SU-DHL-6 (cell line): ENCODE results near the gene LHFPL6.

ENCODE experiments used
- H2AFZ ChIP-seq: fragments of 200-600 bp; sonication (generic); 2 replicates; pipeline ENCODE4 v1.6.1; 2014; ENCODE audit warnings: low read depth, mild to moderate bottlenecking, moderate library complexity, mixed read lengths, antibody characterized with exemption, low read length; ENCODE audit not compliant: severe bottlenecking
- H3F3A ChIP-seq: fragments of 200-600 bp; shearing (Covaris generic); 2 replicates; pipeline ENCODE4 v1.6.0; 2016; ENCODE audit warnings: antibody characterized with exemption, mild to moderate bottlenecking; ENCODE audit not compliant: insufficient read depth
- H3K27ac ChIP-seq: fragments of 200-600 bp; sonication (generic); 2 replicates; pipeline ENCODE4 v1.5.1; 2016; ENCODE audit warnings: low read depth, mild to moderate bottlenecking, low read length, moderate library complexity, mixed read lengths
- H3K27me3 ChIP-seq: fragments of 200-600 bp; sonication (generic), shearing (Covaris generic); 2 replicates; pipeline ENCODE4 v1.6.0; 2014; ENCODE audit warnings: mild to moderate bottlenecking, low read length
- H3K36me3 ChIP-seq: fragments of 200-600 bp; sonication (generic); 2 replicates; pipeline ENCODE4 v1.6.1; 2014; ENCODE audit warnings: mild to moderate bottlenecking, low read length, mixed read lengths
- H3K4me2 ChIP-seq: fragments of 300-600, 200-600 bp; shearing (Covaris generic), sonication (generic); 2 replicates; pipeline ENCODE4 v1.6.0; 2014; ENCODE audit warnings: low read length, low read depth, mild to moderate bottlenecking; ENCODE audit not compliant: poor library complexity, severe bottlenecking
- H3K4me3 ChIP-seq: fragments of 200-600 bp; sonication (generic); 2 replicates; pipeline ENCODE4 v1.5.1; 2014; ENCODE audit warnings: antibody characterized with exemption, low read length, mild to moderate bottlenecking, mixed read lengths; ENCODE audit not compliant: insufficient read depth, poor library complexity, severe bottlenecking
- H3K79me2 ChIP-seq: fragments of 200-600 bp; sonication (generic); 2 replicates; pipeline ENCODE4 v1.6.1; 2014; ENCODE audit warnings: mild to moderate bottlenecking, low read length, moderate library complexity; ENCODE audit not compliant: insufficient read depth
- H3K9ac ChIP-seq: fragments of 200-600 bp; sonication (generic); 2 replicates; pipeline ENCODE4 v1.7.0; 2014; ENCODE audit warnings: mild to moderate bottlenecking, low read length
- H3K9me2 ChIP-seq: fragments of 200-600 bp; sonication (generic); replicated peaks from 2 replicates; pipeline ENCODE4 v1.6.1; 2014; ENCODE audit warnings: low read length; ENCODE audit not compliant: insufficient read depth
- H3K9me3 ChIP-seq: fragments of 200-600 bp; sonication (generic); 2 replicates; pipeline ENCODE4 v1.6.1; 2014; ENCODE audit warnings: low read length, mixed read lengths; ENCODE audit not compliant: insufficient read depth
- H4K20me1 ChIP-seq: fragments of 200-600 bp; sonication (generic); 2 replicates; pipeline ENCODE4 v1.6.1; 2014; ENCODE audit warnings: low read depth, mild to moderate bottlenecking, antibody characterized with exemption, low read length, moderate library complexity, mixed read lengths
- EZH2phosphoT487 ChIP-seq: fragments of 200-600 bp; sonication (generic), shearing (Covaris generic); conservative IDR thresholded peaks from 2 replicates; pipeline ENCODE4 v1.6.1; 2018; ENCODE audit warnings: mild to moderate bottlenecking, antibody characterized with exemption, low read length, moderate library complexity, mixed read lengths
- TF ChIP-seq, protein P1 (sequence below): fragments of 200-600 bp; sonication (generic); IDR thresholded peaks from one replicate; pipeline ENCODE4 v1.5.1; 2017; ENCODE audit warnings: antibody characterized with exemption, mild to moderate bottlenecking, low read length, moderate library complexity; ENCODE audit not compliant: insufficient read depth, poor library complexity, severe bottlenecking

Gene LHFPL6

DNA sequence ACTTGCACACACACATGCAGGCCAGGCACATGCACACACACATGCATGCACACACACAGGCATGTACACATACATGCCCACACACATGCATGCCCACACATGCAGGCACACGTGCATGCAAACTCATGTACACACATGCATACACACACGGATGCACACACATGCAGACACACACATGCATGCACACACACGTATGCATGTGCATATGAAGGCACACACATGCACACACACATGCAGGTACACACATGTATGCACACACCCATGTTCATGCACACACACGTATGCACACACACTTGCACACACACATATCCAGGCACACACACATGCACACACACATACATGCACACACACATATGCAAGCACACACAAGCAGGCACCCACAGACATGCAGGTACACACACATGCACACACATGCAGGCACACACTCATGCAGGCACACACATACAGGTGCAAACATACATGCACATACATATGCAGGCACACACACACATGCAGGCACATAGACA, 278.1 kb downstream of the LHFPL6 start:
- Histone ChIP-seq H2AFZ (no peak overlapping the region), H3K79me2 (no peaks in the 10 kb centered on the region), H3K9me3 (no peaks in the 10 kb centered on the region), H3F3A (no peaks in the 10 kb centered on the region), H3K9ac (no peak overlapping the region), H3K36me3 (no peaks in the 10 kb centered on the region), H4K20me1 (no peaks in the 10 kb centered on the region), H3K9me2 (no peaks in the 10 kb centered on the region; the same call in 1 of the 2 replicates), H3K27ac (no peak overlapping the region), H3K27me3 (no peaks in the 10 kb centered on the region), H3K4me2 (no peak overlapping the region), H3K4me3 (no peak overlapping the region)
- TF ChIP-seq, protein P1, sequence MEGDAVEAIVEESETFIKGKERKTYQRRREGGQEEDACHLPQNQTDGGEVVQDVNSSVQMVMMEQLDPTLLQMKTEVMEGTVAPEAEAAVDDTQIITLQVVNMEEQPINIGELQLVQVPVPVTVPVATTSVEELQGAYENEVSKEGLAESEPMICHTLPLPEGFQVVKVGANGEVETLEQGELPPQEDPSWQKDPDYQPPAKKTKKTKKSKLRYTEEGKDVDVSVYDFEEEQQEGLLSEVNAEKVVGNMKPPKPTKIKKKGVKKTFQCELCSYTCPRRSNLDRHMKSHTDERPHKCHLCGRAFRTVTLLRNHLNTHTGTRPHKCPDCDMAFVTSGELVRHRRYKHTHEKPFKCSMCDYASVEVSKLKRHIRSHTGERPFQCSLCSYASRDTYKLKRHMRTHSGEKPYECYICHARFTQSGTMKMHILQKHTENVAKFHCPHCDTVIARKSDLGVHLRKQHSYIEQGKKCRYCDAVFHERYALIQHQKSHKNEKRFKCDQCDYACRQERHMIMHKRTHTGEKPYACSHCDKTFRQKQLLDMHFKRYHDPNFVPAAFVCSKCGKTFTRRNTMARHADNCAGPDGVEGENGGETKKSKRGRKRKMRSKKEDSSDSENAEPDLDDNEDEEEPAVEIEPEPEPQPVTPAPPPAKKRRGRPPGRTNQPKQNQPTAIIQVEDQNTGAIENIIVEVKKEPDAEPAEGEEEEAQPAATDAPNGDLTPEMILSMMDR: no peak
- no peak for TF ChIP-seq EZH2phosphoT487

DNA sequence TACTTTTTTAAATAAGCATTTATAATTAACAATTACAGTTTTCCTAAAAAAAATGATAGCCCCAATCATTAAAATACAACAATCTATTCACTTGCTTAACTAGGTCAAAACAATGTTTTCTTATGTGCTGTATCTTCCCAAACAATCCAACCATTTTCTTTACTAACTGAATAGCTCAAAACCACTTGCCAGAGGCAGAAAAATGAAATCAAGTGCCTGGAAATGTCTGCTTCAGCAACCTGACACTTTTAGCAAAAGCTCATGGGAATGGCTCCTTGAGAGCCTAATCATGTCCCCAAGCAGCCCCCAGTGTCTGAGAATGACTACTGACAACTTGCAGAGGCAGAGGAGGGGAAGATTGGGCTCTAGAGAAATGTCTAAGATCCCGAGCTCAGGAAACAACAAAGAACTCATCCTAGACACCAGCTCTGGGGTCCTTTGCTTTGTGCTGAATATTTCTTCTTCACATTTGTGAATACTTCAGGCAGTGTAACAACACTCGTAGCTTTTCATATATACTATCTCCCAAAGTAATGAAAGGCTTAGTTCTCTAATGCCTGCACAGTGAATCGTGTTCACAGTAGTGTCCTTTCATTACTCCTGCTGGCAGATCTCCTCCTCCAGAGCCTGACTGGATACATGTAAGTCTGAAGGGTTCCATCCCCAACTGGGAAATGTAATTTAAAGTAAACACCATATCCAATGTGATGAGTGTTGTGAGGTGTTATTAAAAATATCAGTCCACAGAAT, 280.0 kb downstream of the LHFPL6 start:
- Histone ChIP-seq H3K4me2 (no peak overlapping the region), H4K20me1 (no peaks in the 10 kb centered on the region), H3K9me2 (no peaks in the 10 kb centered on the region; the same call in 1 of the 2 replicates), H3K36me3 (no peaks in the 10 kb centered on the region), H3K79me2 (no peaks in the 10 kb centered on the region), H3K9me3 (no peaks in the 10 kb centered on the region), H2AFZ (no peak overlapping the region), H3K27ac (no peak overlapping the region), H3F3A (no peaks in the 10 kb centered on the region), H3K4me3 (no peak overlapping the region), H3K9ac (no peak overlapping the region), H3K27me3 (no peaks in the 10 kb centered on the region)
- no peak for TF ChIP-seq EZH2phosphoT487
- TF ChIP-seq, protein P1: no peak

- H4K20me1 ChIP-seq: no peaks in the 10 kb centered on the region
- no peaks in the 10 kb centered on the region for H3F3A ChIP-seq
- no peaks in the 10 kb centered on the region for H3K36me3 ChIP-seq
- H3K79me2 ChIP-seq: no peaks in the 10 kb centered on the region
- H3K4me2 ChIP-seq: no peak overlapping the region
- no peaks in the 10 kb centered on the region for H3K27me3 ChIP-seq
- H3K9me3 ChIP-seq: no peaks in the 10 kb centered on the region
- H3K9ac ChIP-seq: no peak overlapping the region
- no peak overlapping the region for H3K4me3 ChIP-seq
- H3K9me2 ChIP-seq: no peaks in the 10 kb centered on the region; the same call in 1 of the 2 replicates
- TF ChIP-seq, protein P1: no peak
- no peak for TF ChIP-seq EZH2phosphoT487
- no peak overlapping the region for H3K27ac ChIP-seq
- no peak overlapping the region for H2AFZ ChIP-seq
Observed at GRCh38 chr13:39321574-39321973, 281.4 kb downstream of the LHFPL6 start.
